Activated naive CD8-positive, alpha-beta T cell treated with anti-CD3 and anti-CD28 coated beads, Interleukin-2, amount 50 U/mL, for 24 hours (primary cell): ENCODE data around the gene GABBR1.
A peak's percentile ranks its signal among the peaks of the same experiment; 100 is the strongest.

Experiments used
- ATAC-seq: fragments of 150-1000 bp; cut with Tn5 transposase; one replicate; pipeline ENCODE4 v1.10.0; 2021
- DNase-seq: peaks from one replicate; pipeline ENCODE4 v3.0.0; 2021
- H3K27ac Mint-ChIP-seq: one replicate; pipeline ENCODE4 v1.8.0; 2021; ENCODE audit warnings: mild to moderate bottlenecking, mixed read lengths
- H3K27me3 Mint-ChIP-seq: one replicate; pipeline ENCODE4 v1.8.0; 2021; ENCODE audit warnings: mixed read lengths
- H3K36me3 Mint-ChIP-seq: one replicate; pipeline ENCODE4 v1.8.0; 2021; ENCODE audit warnings: low read depth, mixed read lengths
- H3K4me1 Mint-ChIP-seq: one replicate; pipeline ENCODE4 v1.8.0; 2021; ENCODE audit warnings: mixed read lengths
- H3K4me3 Mint-ChIP-seq: one replicate; pipeline ENCODE4 v1.8.0; 2021; ENCODE audit warnings: mild to moderate bottlenecking, moderate library complexity, mixed read lengths
- H3K9me3 Mint-ChIP-seq: one replicate; pipeline ENCODE4 v1.8.0; 2021; ENCODE audit warnings: mixed read lengths

Gene GABBR1

GRCh38 chr6:29584821-29585220 lies 48.2 kb downstream of the GABBR1 start, which contains the start of gene OR2H2:
Gene OR2H2 (plus strand): TSS chr6:29585121. CDS start chr6:29587945, 2,824 bp downstream.
- Mint-ChIP-seq H3K4me3 (no peak within 1 kb of the TSS), H3K27ac (no peak within 1 kb of the TSS), H3K4me1 (no peaks in the 10 kb centered on the region), H3K9me3 (no peaks in the 10 kb centered on the region), H3K27me3 (peaks cover 9% of the 10 kb centered on the region), H3K36me3 (no peaks in the 10 kb centered on the region)
- ATAC-seq = no peak
- DNase-seq = no peak

GRCh38 chr6:29577544-29577943 lies 55.4 kb downstream of the GABBR1 start:
- Mint-ChIP-seq H3K27ac (no peak overlapping the region), H3K27me3 (peaks cover 19% of the 10 kb centered on the region), H3K9me3 (no peaks in the 10 kb centered on the region), H3K4me3 (no peak overlapping the region), H3K36me3 (no peaks in the 10 kb centered on the region), H3K4me1 (no peaks in the 10 kb centered on the region)
- DNase-seq (no peak), ATAC-seq (no peak)

GRCh38 chr6:29576056-29576455 lies 56.9 kb downstream of the GABBR1 start:
- DNase-seq (no peak), ATAC-seq (no peak)
- Mint-ChIP-seq H3K4me3 (no peak overlapping the region), H3K36me3 (no peaks in the 10 kb centered on the region), H3K27ac (no peak overlapping the region), H3K9me3 (no peaks in the 10 kb centered on the region), H3K4me1 (no peaks in the 10 kb centered on the region), H3K27me3 (peaks cover 30% of the 10 kb centered on the region)

- no peaks in the 10 kb centered on the region for H3K36me3 Mint-ChIP-seq
- H3K9me3 Mint-ChIP-seq = no peaks in the 10 kb centered on the region
- ATAC-seq (no peak), DNase-seq (no peak)
- peaks cover 5% of the 10 kb centered on the region for H3K4me1 Mint-ChIP-seq
- no peak overlapping the region for H3K4me3 Mint-ChIP-seq
- H3K27ac Mint-ChIP-seq = no peak overlapping the region
- peaks cover 40% of the 10 kb centered on the region for H3K27me3 Mint-ChIP-seq
These were observed 65.0 kb downstream of the GABBR1 start for GRCh38 chr6:29567991-29568390.

- Mint-ChIP-seq H3K27ac (no peak overlapping the region), H3K4me1 (peaks cover 5% of the 10 kb centered on the region), H3K9me3 (no peaks in the 10 kb centered on the region), H3K27me3 (peaks cover 44% of the 10 kb centered on the region), H3K36me3 (no peaks in the 10 kb centered on the region), H3K4me3 (no peak overlapping the region)
- DNase-seq (no peak), ATAC-seq (no peak)
These were observed 65.4 kb downstream of the GABBR1 start for GRCh38 chr6:29567541-29567940.

GRCh38 chr6:29566856-29567255 lies 66.1 kb downstream of the GABBR1 start:
- Mint-ChIP-seq H3K27ac (no peak overlapping the region), H3K4me1 (peaks cover 5% of the 10 kb centered on the region)
- ATAC-seq = no peak

GRCh38 chr6:29564875-29565274 lies 68.1 kb downstream of the GABBR1 start:
- Mint-ChIP-seq H3K4me1 (peaks cover 10% of the 10 kb centered on the region), H3K27ac (no peak overlapping the region), H3K27me3 (peaks cover 44% of the 10 kb centered on the region), H3K9me3 (peaks cover 4% of the 10 kb centered on the region), H3K4me3 (no peak overlapping the region), H3K36me3 (no peaks in the 10 kb centered on the region)
- ATAC-seq (no peak), DNase-seq (no peak)

More at GRCh38 chr6:29566856-29567255, 66.1 kb downstream of the GABBR1 start:
- H3K27me3 Mint-ChIP-seq = peaks cover 41% of the 10 kb centered on the region
- peaks cover under 1% of the 10 kb centered on the region for H3K9me3 Mint-ChIP-seq
- H3K36me3 Mint-ChIP-seq = no peaks in the 10 kb centered on the region
- H3K4me3 Mint-ChIP-seq = no peak overlapping the region
- DNase-seq = no peak

- H3K4me3 Mint-ChIP-seq = no peak overlapping the region
- H3K27ac Mint-ChIP-seq = no peak overlapping the region
- peaks cover 49% of the 10 kb centered on the region for H3K27me3 Mint-ChIP-seq
- H3K9me3 Mint-ChIP-seq = peaks cover 4% of the 10 kb centered on the region
- H3K4me1 Mint-ChIP-seq = peaks cover 10% of the 10 kb centered on the region
- no peak for DNase-seq
- ATAC-seq = no peak
- H3K36me3 Mint-ChIP-seq = no peaks in the 10 kb centered on the region
These were observed 69.5 kb downstream of the GABBR1 start for GRCh38 chr6:29563435-29563965.

GRCh38 chr6:29561606-29562181 lies 71.3 kb downstream of the GABBR1 start:
- peaks cover 10% of the 10 kb centered on the region for H3K4me1 Mint-ChIP-seq
- peaks cover 44% of the 10 kb centered on the region for H3K27me3 Mint-ChIP-seq
- DNase-seq (no peak), ATAC-seq (no peak)
- H3K27ac Mint-ChIP-seq = no peak overlapping the region
- no peaks in the 10 kb centered on the region for H3K36me3 Mint-ChIP-seq
- no peak overlapping the region for H3K4me3 Mint-ChIP-seq
- H3K9me3 Mint-ChIP-seq = peaks cover 4% of the 10 kb centered on the region

GRCh38 chr6:29561091-29561490 lies 71.9 kb downstream of the GABBR1 start:
- peaks cover 10% of the 10 kb centered on the region for H3K4me1 Mint-ChIP-seq
- H3K9me3 Mint-ChIP-seq = peaks cover 4% of the 10 kb centered on the region
- ATAC-seq (no peak), DNase-seq (no peak)
- H3K27me3 Mint-ChIP-seq = peaks cover 45% of the 10 kb centered on the region
- H3K4me3 Mint-ChIP-seq = no peak overlapping the region
- no peaks in the 10 kb centered on the region for H3K36me3 Mint-ChIP-seq
- no peak overlapping the region for H3K27ac Mint-ChIP-seq

- Mint-ChIP-seq H3K36me3 (no peaks in the 10 kb centered on the region), H3K9me3 (peaks cover 4% of the 10 kb centered on the region), H3K4me3 (peak within 1 kb of the TSS; percentile 12), H3K4me1 (peaks cover 10% of the 10 kb centered on the region), H3K27me3 (peaks cover 50% of the 10 kb centered on the region), H3K27ac (no peak within 1 kb of the TSS)
- DNase-seq = no peak
- no peak for ATAC-seq
These were observed 73.3 kb downstream of the GABBR1 start, which contains the start of gene UBD for GRCh38 chr6:29559524-29560287. Gene UBD (minus strand): TSS chr6:29559732. CDS start chr6:29559701, 31 bp downstream.

GRCh38 chr6:29558439-29559079 lies 74.4 kb downstream of the GABBR1 start:
- no peak for DNase-seq
- Mint-ChIP-seq H3K4me1 (peaks cover 15% of the 10 kb centered on the region), H3K27ac (no peak overlapping the region), H3K36me3 (no peaks in the 10 kb centered on the region), H3K4me3 (no peak overlapping the region), H3K27me3 (peaks cover 61% of the 10 kb centered on the region), H3K9me3 (peaks cover 4% of the 10 kb centered on the region)
- ATAC-seq = no peak

- Mint-ChIP-seq H3K4me1 (peaks cover 22% of the 10 kb centered on the region), H3K9me3 (peaks cover 4% of the 10 kb centered on the region), H3K36me3 (no peaks in the 10 kb centered on the region), H3K27me3 (peaks cover 62% of the 10 kb centered on the region), H3K4me3 (no peak overlapping the region), H3K27ac (no peak overlapping the region)
- DNase-seq = no peak
- ATAC-seq = no peak
These were observed 75.7 kb downstream of the GABBR1 start for GRCh38 chr6:29557320-29557719.

GRCh38 chr6:29554764-29555163 lies 78.2 kb downstream of the GABBR1 start:
- no peaks in the 10 kb centered on the region for H3K9me3 Mint-ChIP-seq
- peaks cover 60% of the 10 kb centered on the region for H3K27me3 Mint-ChIP-seq

More at GRCh38 chr6:29554764-29555163, 78.2 kb downstream of the GABBR1 start:
- Mint-ChIP-seq H3K27ac (no peak overlapping the region), H3K4me3 (no peak overlapping the region), H3K36me3 (no peaks in the 10 kb centered on the region), H3K4me1 (peaks cover 16% of the 10 kb centered on the region)
- DNase-seq (no peak), ATAC-seq (no peak)
